ENCODE data around the gene FOSL1.
A peak's percentile ranks its signal among the peaks of the same experiment; 100 is the strongest.

Gene FOSL1

GRCh38 chr11:65900125-65900898 is at the start of gene FOSL1:
Gene FOSL1, minus strand, starts transcription at chr11:65900388. Its CDS starts 49 bp downstream, at chr11:65900339.
- H3K9me2 ChIP-seq (replicated peaks; ENCODE audit: insufficient read depth, low read length): no peaks in the 10 kb centered on the region
- no peaks in the 10 kb centered on the region for H3K9me3 ChIP-seq (ENCODE audit: insufficient read depth, low read length)
- no peaks in the 10 kb centered on the region for H3F3A ChIP-seq (ENCODE audit: insufficient read depth)
- no peaks in the 10 kb centered on the region for H3K27me3 ChIP-seq (ENCODE audit: low read length)
- peak within 1 kb of the TSS; percentile 40 for H3K4me3 ChIP-seq (ENCODE audit: insufficient read depth, low read length, poor library complexity, severe bottlenecking)
- H3K79me2 ChIP-seq (ENCODE audit: insufficient read depth, low read length): no peaks in the 10 kb centered on the region
- H3K36me3 ChIP-seq (ENCODE audit: low read length): no peaks in the 10 kb centered on the region
- TF ChIP-seq CTCF (IDR thresholded peaks at IDR 0.05; ENCODE audit: insufficient read depth, low read length, poor library complexity, severe bottlenecking) (no peak), EZH2phosphoT487 (conservative IDR thresholded peaks at IDR 0.05; ENCODE audit: low read length) (no peak)
- 0 out of 2 replicates have a peak within 1 kb of the TSS, but pooled peaks have one; percentile 6 for H3K9ac ChIP-seq (ENCODE audit: low read length)
- H3K4me2 ChIP-seq (ENCODE audit: low read depth, low read length, poor library complexity, severe bottlenecking): peak within 1 kb of the TSS; percentile 53
- H4K20me1 ChIP-seq (ENCODE audit: low read depth, low read length): no peaks in the 10 kb centered on the region
- no peak within 1 kb of the TSS for H3K27ac ChIP-seq (ENCODE audit: low read depth, low read length)
- H2AFZ ChIP-seq (ENCODE audit: low read depth, low read length, severe bottlenecking): peak within 1 kb of the TSS; percentile 23

GRCh38 chr11:65947603-65948125 is 47.5 kb upstream of the FOSL1 start:
- Histone ChIP-seq H3K36me3 (ENCODE audit: low read length) (no peaks in the 10 kb centered on the region), H3K27me3 (ENCODE audit: low read length) (no peaks in the 10 kb centered on the region), H4K20me1 (ENCODE audit: low read depth, low read length) (no peaks in the 10 kb centered on the region), H3K4me2 (ENCODE audit: low read depth, low read length, poor library complexity, severe bottlenecking) (no peak overlapping the region), H3K27ac (ENCODE audit: low read depth, low read length) (no peak overlapping the region), H3K9ac (ENCODE audit: low read length) (no peak overlapping the region), H2AFZ (ENCODE audit: low read depth, low read length, severe bottlenecking) (no peak overlapping the region), H3K79me2 (ENCODE audit: insufficient read depth, low read length) (no peaks in the 10 kb centered on the region), H3K9me3 (ENCODE audit: insufficient read depth, low read length) (no peaks in the 10 kb centered on the region), H3F3A (ENCODE audit: insufficient read depth) (no peaks in the 10 kb centered on the region), H3K4me3 (ENCODE audit: insufficient read depth, low read length, poor library complexity, severe bottlenecking) (no peak overlapping the region), H3K9me2 (replicated peaks; ENCODE audit: insufficient read depth, low read length) (no peaks in the 10 kb centered on the region)
- TF ChIP-seq EZH2phosphoT487 (conservative IDR thresholded peaks at IDR 0.05; ENCODE audit: low read length): no peak
- TF ChIP-seq CTCF (IDR thresholded peaks at IDR 0.05; ENCODE audit: insufficient read depth, low read length, poor library complexity, severe bottlenecking): no peak

- Histone ChIP-seq H3K9me3 (ENCODE audit: insufficient read depth, low read length) (no peaks in the 10 kb centered on the region), H3K36me3 (ENCODE audit: low read length) (no peaks in the 10 kb centered on the region), H3K79me2 (ENCODE audit: insufficient read depth, low read length) (no peaks in the 10 kb centered on the region), H3K9ac (ENCODE audit: low read length) (no peak overlapping the region), H3F3A (ENCODE audit: insufficient read depth) (no peaks in the 10 kb centered on the region), H3K4me2 (ENCODE audit: low read depth, low read length, poor library complexity, severe bottlenecking) (no peak overlapping the region), H2AFZ (ENCODE audit: low read depth, low read length, severe bottlenecking) (no peak overlapping the region), H3K9me2 (replicated peaks; ENCODE audit: insufficient read depth, low read length) (no peaks in the 10 kb centered on the region), H4K20me1 (ENCODE audit: low read depth, low read length) (no peaks in the 10 kb centered on the region), H3K4me3 (ENCODE audit: insufficient read depth, low read length, poor library complexity, severe bottlenecking) (no peak overlapping the region), H3K27me3 (ENCODE audit: low read length) (no peaks in the 10 kb centered on the region), H3K27ac (ENCODE audit: low read depth, low read length) (no peak overlapping the region)
- TF ChIP-seq EZH2phosphoT487 (conservative IDR thresholded peaks at IDR 0.05; ENCODE audit: low read length) (no peak), CTCF (IDR thresholded peaks at IDR 0.05; ENCODE audit: insufficient read depth, low read length, poor library complexity, severe bottlenecking) (no peak)
Observed at GRCh38 chr11:65947133-65947532, 46.9 kb upstream of the FOSL1 start.
